Stomach (tissue), 9 donors: Measurements from ENCODE around the gene ABHD2. TPM values are rescaled to one million over a fixed set of nuclear protein-coding genes. Genes with fewer than 3 reads are reported as not detected.

Experiments used
- DNase-seq, 2 donors: peaks; one replicate each; pipeline versions ENCODE4 v3.0.0 to v3.0.0-alpha.2; 2013 to 2019
- H3K27ac ChIP-seq, 5 donors: fragments of 200-600 bp in 4 of 5; sonication (generic) in 4 of 5; one replicate each; pipeline ENCODE4 v1.5.1; 2013 to 2019; ENCODE audit warnings: mild to moderate bottlenecking in 1 of 5, moderate library complexity in 1 of 5
- H3K27me3 ChIP-seq, 3 donors: fragments of 200-600 bp; sonication (generic); one replicate each; pipeline ENCODE4 v1.5.1; 2017 to 2019; ENCODE audit warnings: mixed run types in 1 of 3
- H3K36me3 ChIP-seq, 4 donors: fragments of 200-600 bp; sonication (generic); 1 replicate in 3 of 4; 2 replicates in 1 of 4; pipeline ENCODE4 v1.5.1; 2016 to 2019
- H3K4me1 ChIP-seq, 4 donors: fragments of 200-600 bp; sonication (generic); one replicate each; pipeline ENCODE4 v1.5.1; 2016 to 2019
- H3K4me3 ChIP-seq, 4 donors: fragments of 200-600 bp; sonication (generic) in 3 of 4; one replicate each; pipeline ENCODE4 v1.5.1; 2016 to 2019; ENCODE audit warnings: mild to moderate bottlenecking in 1 of 4
- H3K9me3 ChIP-seq, 4 donors: fragments of 200-600 bp; sonication (generic); one replicate each; pipeline ENCODE4 v1.5.1; 2016 to 2019
- EP300 ChIP-seq: sonication (generic); formaldehyde crosslinking; IDR thresholded peaks from one replicate; pipeline ENCODE4 v1.6.1; 2017; ENCODE audit warnings: antibody characterized with exemption
- POLR2A ChIP-seq, 4 donors: fragments of 450-650 bp; IDR thresholded peaks; one replicate each; pipeline ENCODE4 v1.6.1; 2016; ENCODE audit warnings: antibody characterized with exemption in 4 of 4, control low read depth in 2 of 4, mild to moderate bottlenecking in 1 of 4, moderate library complexity in 1 of 4
- POLR2AphosphoS5 ChIP-seq, 3 donors: sonication (generic); formaldehyde crosslinking; IDR thresholded peaks; one replicate each; pipeline ENCODE4 v1.6.1; 2016; ENCODE audit warnings: antibody characterized with exemption in 3 of 3
- WGBS, 5 donors: extraction: QIAGEN DNeasy Blood & Tissue Kit in 3 of 5; methylation state at CpG; one replicate each; pipeline versions ENCODE4 v1.1.5 to v1.1.7; 2013 to 2018; 5-methylcytosine and 5-hydroxymethylcytosine counted together
- intact Hi-C: fragments of 100-400 bp; cut with DNase I; formaldehyde crosslinking; loops from one replicate; pipeline ENCODE4 v1.15.1; 2023; ENCODE audit warnings: low total_unique reads
- polyA plus RNA-seq, 3 donors: library from polyadenylated mRNA; stranded (reverse); fragments of 200-250 nt; gene quantifications; one replicate each; pipeline ENCODE4 v1.2.3, GENCODE V29; 2013
- total RNA-seq, 5 donors: library from RNA; depleted of rRNA; stranded (reverse); fragments of >200 nt; gene quantifications; one replicate each; pipeline versions ENCODE4 v1.1.0 to v1.2.3, GENCODE V29; 2014 to 2016
- TF ChIP-seq, protein P1 (sequence below), 7 experiments: fragments of 450-650 bp in 4 of 7; fragments of 200-600 bp in 3 of 7; sonication (generic) in 3 of 7; IDR thresholded peaks; one replicate each; pipeline ENCODE4 v1.5.1; 2016 to 2019; ENCODE audit warnings: antibody characterized with exemption in 7 of 7, control low read depth in 2 of 7, mild to moderate bottlenecking in 1 of 7
- donor health status: healthy with polysubstance abuse.
- donor health status: Bipolar disorder and iron deficiency.
- donor health status: healthy.

ABHD2 gene
- total and polyA plus RNA-seq, 8 donors: 5.1 to 192 (median 70.3) TPM

GRCh38 chr15:89122505-89123180 lies 34.4 kb downstream of the ABHD2 start:
- WGBS, 5 donors: 85 to 89% (median 88%) methylated on average over 4 of the region's 4 CpGs
- Histone ChIP-seq H3K4me1 (peaks cover 63 to 94% (median 77%) of the 10 kb centered on the region in 4 donors), H3K9me3 (no peaks in the 10 kb centered on the region), H3K36me3 (peaks cover 23 to 83% (median 63%) of the 10 kb centered on the region in 4 donors), H3K27ac (peak overlapping the region; percentile 14 to 95 (median 83)), H3K27me3 (no peaks in the 10 kb centered on the region), H3K4me3 (no peak overlapping the region)
- no peak for DNase-seq
- TF ChIP-seq EP300 (no peak), POLR2AphosphoS5 (IDR thresholded peaks at IDR 0.05) (no peak), POLR2A (IDR thresholded peaks at IDR 0.05) (no peak)
- TF ChIP-seq, protein P1, sequence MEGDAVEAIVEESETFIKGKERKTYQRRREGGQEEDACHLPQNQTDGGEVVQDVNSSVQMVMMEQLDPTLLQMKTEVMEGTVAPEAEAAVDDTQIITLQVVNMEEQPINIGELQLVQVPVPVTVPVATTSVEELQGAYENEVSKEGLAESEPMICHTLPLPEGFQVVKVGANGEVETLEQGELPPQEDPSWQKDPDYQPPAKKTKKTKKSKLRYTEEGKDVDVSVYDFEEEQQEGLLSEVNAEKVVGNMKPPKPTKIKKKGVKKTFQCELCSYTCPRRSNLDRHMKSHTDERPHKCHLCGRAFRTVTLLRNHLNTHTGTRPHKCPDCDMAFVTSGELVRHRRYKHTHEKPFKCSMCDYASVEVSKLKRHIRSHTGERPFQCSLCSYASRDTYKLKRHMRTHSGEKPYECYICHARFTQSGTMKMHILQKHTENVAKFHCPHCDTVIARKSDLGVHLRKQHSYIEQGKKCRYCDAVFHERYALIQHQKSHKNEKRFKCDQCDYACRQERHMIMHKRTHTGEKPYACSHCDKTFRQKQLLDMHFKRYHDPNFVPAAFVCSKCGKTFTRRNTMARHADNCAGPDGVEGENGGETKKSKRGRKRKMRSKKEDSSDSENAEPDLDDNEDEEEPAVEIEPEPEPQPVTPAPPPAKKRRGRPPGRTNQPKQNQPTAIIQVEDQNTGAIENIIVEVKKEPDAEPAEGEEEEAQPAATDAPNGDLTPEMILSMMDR (IDR thresholded peaks at IDR 0.05): no peak
- intact Hi-C loops: no loop called here

DNA sequence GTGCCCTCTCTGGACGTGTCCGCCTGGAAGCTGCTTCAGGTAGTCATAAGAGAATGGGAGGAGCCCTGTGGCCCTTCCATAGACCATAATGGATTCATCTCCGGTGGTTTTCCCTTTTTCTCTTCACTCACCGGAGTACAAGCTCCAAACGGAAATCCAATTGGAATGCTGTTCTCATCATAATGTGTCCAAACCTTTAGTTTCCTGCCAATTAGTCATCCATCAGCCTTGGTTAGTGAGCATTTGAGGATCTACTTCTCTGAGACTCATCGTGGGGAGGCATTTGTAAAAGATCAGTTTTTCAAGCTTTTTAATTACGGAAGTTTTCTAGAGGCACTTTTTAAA lies 34.9 kb downstream of the ABHD2 start:
- DNase-seq: no peak
- H3K27me3 ChIP-seq: no peaks in the 10 kb centered on the region
- WGBS, 5 donors: 88 to 92% (median 89%) methylated on average over 7 of the region's 7 CpGs
- H3K9me3 ChIP-seq: no peaks in the 10 kb centered on the region
- intact Hi-C loops: no loop called here
- H3K27ac ChIP-seq: peak overlapping the region; percentile 14 to 95 (median 83)
- H3K36me3 ChIP-seq: peaks cover 23 to 81% (median 58%) of the 10 kb centered on the region in 4 donors
- TF ChIP-seq POLR2A (IDR thresholded peaks at IDR 0.05) (no peak), EP300 (no peak), POLR2AphosphoS5 (IDR thresholded peaks at IDR 0.05) (no peak)
- TF ChIP-seq, protein P1 (IDR thresholded peaks at IDR 0.05): no peak
- H3K4me1 ChIP-seq: peaks cover 63 to 94% (median 77%) of the 10 kb centered on the region in 4 donors
- H3K4me3 ChIP-seq: no peak overlapping the region

DNA sequence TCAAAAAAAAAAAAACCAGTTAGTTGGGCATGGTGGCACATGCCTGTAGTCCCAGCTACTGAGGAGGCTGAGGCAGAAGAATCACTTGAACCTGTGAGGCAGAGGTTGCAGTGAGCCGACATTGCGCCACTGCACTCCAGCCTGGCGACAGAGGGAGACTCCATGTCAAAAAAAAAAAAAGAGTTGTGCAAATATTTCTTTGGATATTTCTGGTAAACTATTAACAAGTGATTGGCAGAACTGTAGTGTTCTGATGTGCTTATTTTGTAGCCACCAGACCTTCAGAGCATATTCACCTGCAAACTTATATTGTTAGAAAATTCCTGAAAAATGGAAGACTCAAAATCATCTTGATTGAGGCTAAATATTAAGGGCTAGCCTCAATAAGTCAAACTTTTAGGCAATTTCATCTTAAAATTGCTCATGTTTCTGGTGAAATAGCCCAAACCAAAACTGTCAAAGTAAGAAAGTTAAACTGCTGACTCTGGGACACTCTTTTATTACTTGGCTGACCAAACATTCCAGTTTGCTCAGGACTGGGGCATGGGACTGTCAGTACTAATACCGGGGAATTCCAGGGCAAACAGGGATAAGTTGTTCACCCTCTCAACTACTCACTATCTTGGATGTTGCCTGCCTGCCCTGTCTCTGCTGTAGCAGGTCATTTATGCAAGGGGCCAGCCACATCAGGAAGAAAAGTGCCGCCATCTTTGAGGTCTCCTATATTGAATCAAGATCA lies 37.0 kb downstream of the ABHD2 start:
- H3K4me1 ChIP-seq: peaks cover 61 to 94% (median 78%) of the 10 kb centered on the region in 4 donors
- no peak for TF ChIP-seq EP300
- TF ChIP-seq POLR2A (IDR thresholded peaks at IDR 0.05): no peak
- TF ChIP-seq, protein P1 (IDR thresholded peaks at IDR 0.05): peak in 1 of 7 experiments; percentile 5
- peak in 1 of 3 donors; percentile 15 for TF ChIP-seq POLR2AphosphoS5 (IDR thresholded peaks at IDR 0.05)
- peak overlapping the region; percentile 73 to 95 (median 83) for H3K27ac ChIP-seq
- H3K4me3 ChIP-seq: no peak overlapping the region
- H3K27me3 ChIP-seq: no peaks in the 10 kb centered on the region
- intact Hi-C loops: no loop called here
- peaks cover 23 to 73% (median 48%) of the 10 kb centered on the region in 4 donors for H3K36me3 ChIP-seq
- peak; percentile 49 to 56 for DNase-seq
- 30 to 71% (median 50%) methylated on average over 5 of the region's 5 CpGs for WGBS, 5 donors
- no peaks in the 10 kb centered on the region for H3K9me3 ChIP-seq

DNA sequence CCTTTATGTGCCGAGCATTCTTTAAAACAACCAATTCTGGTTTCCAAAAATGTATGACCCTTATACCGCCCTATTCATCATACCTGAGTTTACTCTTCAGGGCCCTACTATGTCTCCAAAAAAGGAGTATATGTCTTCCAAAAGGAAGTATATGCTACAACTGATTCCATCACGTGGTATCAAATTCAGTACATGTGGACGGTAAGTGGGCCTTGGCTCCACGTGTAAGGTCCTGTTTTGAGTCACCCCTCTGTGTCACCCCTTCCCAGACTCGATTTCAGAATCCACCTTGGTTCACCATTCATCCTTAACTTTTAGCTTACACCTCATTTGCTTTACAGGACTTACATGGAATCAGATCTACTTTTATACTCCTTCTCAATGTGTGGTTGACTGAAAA lies 37.8 kb downstream of the ABHD2 start:
- intact Hi-C loops: no loop called here
- H3K27me3 ChIP-seq: no peaks in the 10 kb centered on the region
- no peak for DNase-seq
- TF ChIP-seq EP300 (no peak), POLR2A (IDR thresholded peaks at IDR 0.05) (no peak), POLR2AphosphoS5 (IDR thresholded peaks at IDR 0.05) (no peak)
- TF ChIP-seq, protein P1 (IDR thresholded peaks at IDR 0.05): no peak
- WGBS, 5 donors: 89 to 93% (median 92%) methylated on average over 6 of the region's 6 CpGs
- H3K36me3 ChIP-seq: peaks cover 23 to 75% (median 49%) of the 10 kb centered on the region in 4 donors
- H3K27ac ChIP-seq: peak overlapping the region; percentile 73 to 95 (median 82)
- H3K4me3 ChIP-seq: no peak overlapping the region
- H3K9me3 ChIP-seq: no peaks in the 10 kb centered on the region
- H3K4me1 ChIP-seq: peaks cover 54 to 94% (median 77%) of the 10 kb centered on the region in 4 donors
